ENCODE data around the gene CRX. TPM values are rescaled to one million over a fixed set of nuclear protein-coding genes. Genes with fewer than 3 reads are reported as not detected.
"Not testable (repeated sequence)": the region's sequence is repeated elsewhere in the genome, so short reads cannot be mapped to it uniquely, and the experiment has no call there.

The CRX gene
- total and polyA plus RNA-seq, 2 donors (not counting 1 experiment from before 2014, with no cell fraction given), result not detected

GRCh38 chr19:47803671-47804070 is 18.1 kb upstream of the CRX start:
- DNase-seq; intact Hi-C loops (cut with micrococcal nuclease); H3K27me3 ChIP-seq (replicated peaks in 1 of 4; ENCODE audit: control extremely low read depth in 1 of 4, control insufficient read depth in 3 of 4, insufficient read depth in 4 of 4, low read length in 3 of 4); H3K9ac ChIP-seq (ENCODE audit: low read length); H3K9me3 Mint-ChIP-seq (ENCODE audit: insufficient read depth); CTCF ChIA-PET; H3K27ac Mint-ChIP-seq; POLR2A ChIA-PET; H3K4me3 ChIP-seq (ENCODE audit: control extremely low read depth in 1 of 5, extremely low read depth in 1 of 5, insufficient read depth in 1 of 5, low read depth in 2 of 5, low read length in 4 of 5); ATAC-seq (ENCODE audit: low read depth); H3K4me1 ChIP-seq (ENCODE audit: control insufficient read depth in 2 of 2, insufficient read depth in 2 of 2, low read length in 2 of 2); H3K79me2 ChIP-seq (ENCODE audit: control insufficient read depth, insufficient read depth, low read length); H4K20me1 ChIP-seq (ENCODE audit: control insufficient read depth, insufficient read depth, low read length, poor library complexity, severe bottlenecking); H3K4me3 Mint-ChIP-seq; H2AFZ ChIP-seq (ENCODE audit: insufficient read depth, low read depth, low read length, poor library complexity, severe bottlenecking); H3K36me3 ChIP-seq (replicated peaks in 1 of 2; ENCODE audit: control extremely low read depth in 1 of 2, control insufficient read depth in 1 of 2, extremely low read depth in 1 of 2, insufficient read depth in 2 of 2, low read length in 1 of 2); H3K27me3 Mint-ChIP-seq; H3K9me3 ChIP-seq (ENCODE audit: control extremely low read depth in 1 of 3, control insufficient read depth in 2 of 3, insufficient read depth in 1 of 3, low read length in 2 of 3); H3K4me2 ChIP-seq (replicated peaks; ENCODE audit: low read depth, low read length, poor library complexity, severe bottlenecking); H3K4me1 Mint-ChIP-seq; H3K27ac ChIP-seq (ENCODE audit: low read length in 2 of 2): not testable (repeated sequence)
- WGBS (ENCODE audit: insufficient coverage), result no CpG with 5 or more reads among the region's 12 CpGs

GRCh38 chr19:47804451-47804850 is 17.3 kb upstream of the CRX start, which contains the start of gene TPRX1:
Gene TPRX1, minus strand, starts transcription at chr19:47804551. Its CDS starts 12 bp downstream, at chr19:47804539.
- H3K27me3 ChIP-seq (replicated peaks in 1 of 4; ENCODE audit: control extremely low read depth in 1 of 4, control insufficient read depth in 3 of 4, insufficient read depth in 4 of 4, low read length in 3 of 4); H3K27ac ChIP-seq (ENCODE audit: low read length in 2 of 2); H3K79me2 ChIP-seq (ENCODE audit: control insufficient read depth, insufficient read depth, low read length); H3K4me3 Mint-ChIP-seq; H4K20me1 ChIP-seq (ENCODE audit: control insufficient read depth, insufficient read depth, low read length, poor library complexity, severe bottlenecking); H3K4me1 Mint-ChIP-seq; H3K9me3 Mint-ChIP-seq (ENCODE audit: insufficient read depth); DNase-seq; H2AFZ ChIP-seq (ENCODE audit: insufficient read depth, low read depth, low read length, poor library complexity, severe bottlenecking); H3K4me2 ChIP-seq (replicated peaks; ENCODE audit: low read depth, low read length, poor library complexity, severe bottlenecking); ATAC-seq (ENCODE audit: low read depth); H3K4me1 ChIP-seq (ENCODE audit: control insufficient read depth in 2 of 2, insufficient read depth in 2 of 2, low read length in 2 of 2); H3K27me3 Mint-ChIP-seq; H3K4me3 ChIP-seq (ENCODE audit: control extremely low read depth in 1 of 5, extremely low read depth in 1 of 5, insufficient read depth in 1 of 5, low read depth in 2 of 5, low read length in 4 of 5); intact Hi-C loops (cut with micrococcal nuclease); POLR2A ChIA-PET; H3K9me3 ChIP-seq (ENCODE audit: control extremely low read depth in 1 of 3, control insufficient read depth in 2 of 3, insufficient read depth in 1 of 3, low read length in 2 of 3); H3K36me3 ChIP-seq (replicated peaks in 1 of 2; ENCODE audit: control extremely low read depth in 1 of 2, control insufficient read depth in 1 of 2, extremely low read depth in 1 of 2, insufficient read depth in 2 of 2, low read length in 1 of 2); H3K27ac Mint-ChIP-seq; H3K9ac ChIP-seq (ENCODE audit: low read length): not testable (repeated sequence)
- 95% methylated on average over 2 of the region's 5 CpGs for WGBS (ENCODE audit: insufficient coverage)
- CTCF ChIA-PET, result interaction anchor here (1.2 kb wide), 1 partner anchor 15 kb away, joined by 3 read pairs; no protein-coding TSS in a partner anchor

All from B cell (primary cell).